Endothelial cell (in vitro differentiated cells): ENCODE measurements around the gene BTBD6. TPM values are rescaled to one million over a fixed set of nuclear protein-coding genes. Genes with fewer than 3 reads are reported as not detected.

ENCODE experiments used
- DNase-seq: peaks from one replicate; pipeline ENCODE4 v3.0.0; 2021; ENCODE audit warnings: low spot score
- H3K27ac Mint-ChIP-seq: one replicate; pipeline ENCODE4 v1.8.0; 2021; ENCODE audit warnings: mixed read lengths, inconsistent platforms; ENCODE audit not compliant: unreplicated experiment
- H3K27me3 Mint-ChIP-seq: one replicate; pipeline ENCODE4 v1.8.0; 2021; ENCODE audit warnings: mild to moderate bottlenecking, moderate library complexity, mixed read lengths, inconsistent platforms; ENCODE audit not compliant: unreplicated experiment
- H3K36me3 Mint-ChIP-seq: one replicate; pipeline ENCODE4 v1.8.0; 2021; ENCODE audit warnings: mild to moderate bottlenecking, low read depth, mixed read lengths, inconsistent platforms; ENCODE audit not compliant: unreplicated experiment
- H3K4me1 Mint-ChIP-seq: one replicate; pipeline ENCODE4 v1.8.0; 2021; ENCODE audit warnings: mild to moderate bottlenecking, mixed read lengths, inconsistent platforms; ENCODE audit not compliant: unreplicated experiment
- H3K4me3 Mint-ChIP-seq: one replicate; pipeline ENCODE4 v1.8.0; 2021; ENCODE audit warnings: mild to moderate bottlenecking, mixed read lengths, inconsistent platforms; ENCODE audit not compliant: unreplicated experiment
- H3K9me3 Mint-ChIP-seq: one replicate; pipeline ENCODE4 v1.8.0; 2021; ENCODE audit warnings: mixed read lengths, inconsistent platforms; ENCODE audit not compliant: unreplicated experiment
- total RNA-seq: library from RNA; stranded (reverse); fragmentation: NEBNext Ultra II Directional; extraction: Animal tissue kit (Norgen Biotek cat#: 25700); gene quantifications from one replicate; pipeline ENCODE4 v1.2.1, GENCODE V29; 2021; ENCODE audit not compliant: unreplicated experiment
- TF ChIP-seq, protein P1 (sequence below): fragments of 200-600 bp; sonication (generic); IDR thresholded peaks from one replicate; pipeline ENCODE4 v1.5.0; 2021; ENCODE audit warnings: antibody characterized with exemption; ENCODE audit not compliant: unreplicated experiment

Gene BTBD6
- total RNA-seq, 1 donor from 2014 or later, result 45.1 TPM

GRCh38 chr14:105220699-105221597 is 27.4 kb upstream of the BTBD6 start:
- H3K4me1 Mint-ChIP-seq, result peaks cover 3% of the 10 kb centered on the region
- H3K27ac Mint-ChIP-seq, result no peak overlapping the region
- TF ChIP-seq, protein P1, sequence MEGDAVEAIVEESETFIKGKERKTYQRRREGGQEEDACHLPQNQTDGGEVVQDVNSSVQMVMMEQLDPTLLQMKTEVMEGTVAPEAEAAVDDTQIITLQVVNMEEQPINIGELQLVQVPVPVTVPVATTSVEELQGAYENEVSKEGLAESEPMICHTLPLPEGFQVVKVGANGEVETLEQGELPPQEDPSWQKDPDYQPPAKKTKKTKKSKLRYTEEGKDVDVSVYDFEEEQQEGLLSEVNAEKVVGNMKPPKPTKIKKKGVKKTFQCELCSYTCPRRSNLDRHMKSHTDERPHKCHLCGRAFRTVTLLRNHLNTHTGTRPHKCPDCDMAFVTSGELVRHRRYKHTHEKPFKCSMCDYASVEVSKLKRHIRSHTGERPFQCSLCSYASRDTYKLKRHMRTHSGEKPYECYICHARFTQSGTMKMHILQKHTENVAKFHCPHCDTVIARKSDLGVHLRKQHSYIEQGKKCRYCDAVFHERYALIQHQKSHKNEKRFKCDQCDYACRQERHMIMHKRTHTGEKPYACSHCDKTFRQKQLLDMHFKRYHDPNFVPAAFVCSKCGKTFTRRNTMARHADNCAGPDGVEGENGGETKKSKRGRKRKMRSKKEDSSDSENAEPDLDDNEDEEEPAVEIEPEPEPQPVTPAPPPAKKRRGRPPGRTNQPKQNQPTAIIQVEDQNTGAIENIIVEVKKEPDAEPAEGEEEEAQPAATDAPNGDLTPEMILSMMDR, result no peak
- DNase-seq, result no peak
- peaks cover 34% of the 10 kb centered on the region for H3K36me3 Mint-ChIP-seq
- H3K9me3 Mint-ChIP-seq, result no peaks in the 10 kb centered on the region
- H3K4me3 Mint-ChIP-seq, result no peak overlapping the region
- peaks cover 20% of the 10 kb centered on the region for H3K27me3 Mint-ChIP-seq

DNA sequence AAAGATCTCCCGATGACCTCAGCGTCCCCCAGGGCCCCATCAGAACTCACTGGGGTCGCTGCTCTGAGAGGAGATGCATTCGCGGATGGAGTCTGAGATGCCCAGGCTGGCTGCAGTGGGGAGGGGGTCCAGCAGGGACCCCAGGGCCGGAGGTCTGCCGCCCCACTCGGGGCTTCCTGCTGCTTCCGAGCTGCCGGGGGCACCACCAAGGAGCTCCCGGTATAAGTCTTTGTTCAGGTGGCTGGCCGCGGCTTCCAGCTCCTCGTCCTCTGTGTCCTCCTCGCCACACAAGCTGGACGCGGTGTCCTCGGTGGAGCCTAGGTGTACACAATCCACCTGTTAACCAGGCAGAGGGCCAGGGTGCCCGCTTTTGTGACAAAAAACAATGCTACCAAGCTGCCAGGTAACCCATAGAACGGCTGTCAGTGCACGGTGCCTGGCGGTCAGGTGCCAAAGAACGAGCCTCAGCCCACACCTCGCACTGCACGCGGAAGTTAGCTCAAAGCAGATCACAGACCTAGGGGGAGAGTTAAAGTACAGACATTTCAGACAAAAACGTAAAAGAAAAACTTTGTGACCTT is 26.6 kb upstream of the BTBD6 start:
- no peak for DNase-seq
- TF ChIP-seq, protein P1, result no peak
- H3K9me3 Mint-ChIP-seq, result no peaks in the 10 kb centered on the region
- H3K4me3 Mint-ChIP-seq, result peak overlapping the region; percentile 2
- peaks cover 20% of the 10 kb centered on the region for H3K27me3 Mint-ChIP-seq
- H3K27ac Mint-ChIP-seq, result no peak overlapping the region
- H3K4me1 Mint-ChIP-seq, result peaks cover 3% of the 10 kb centered on the region
- peaks cover 33% of the 10 kb centered on the region for H3K36me3 Mint-ChIP-seq

GRCh38 chr14:105223260-105223659 is 25.1 kb upstream of the BTBD6 start:
- DNase-seq, result no peak
- peaks cover 17% of the 10 kb centered on the region for H3K27me3 Mint-ChIP-seq
- peak overlapping the region; percentile 48 for H3K4me3 Mint-ChIP-seq
- H3K4me1 Mint-ChIP-seq, result peaks cover 3% of the 10 kb centered on the region
- no peaks in the 10 kb centered on the region for H3K9me3 Mint-ChIP-seq
- H3K36me3 Mint-ChIP-seq, result peaks cover 31% of the 10 kb centered on the region
- TF ChIP-seq, protein P1, result no peak
- no peak overlapping the region for H3K27ac Mint-ChIP-seq

GRCh38 chr14:105223770-105224544 is 24.4 kb upstream of the BTBD6 start:
- Mint-ChIP-seq H3K27me3 (peaks cover 19% of the 10 kb centered on the region), H3K27ac (no peak overlapping the region), H3K4me1 (peaks cover 3% of the 10 kb centered on the region), H3K9me3 (no peaks in the 10 kb centered on the region), H3K36me3 (peaks cover 34% of the 10 kb centered on the region), H3K4me3 (no peak overlapping the region)
- DNase-seq, result no peak
- TF ChIP-seq, protein P1, result no peak
